SK-N-MC (cell line): ENCODE measurements around the gene MROH8.

Experiments used
- FOXP2 ChIP-seq: optimal IDR thresholded peaks from 2 replicates; pipeline ENCODE3; 2011; ENCODE audit warnings: mild to moderate bottlenecking, moderate library complexity; ENCODE audit not compliant: insufficient read depth; ENCODE audit errors: extremely low read length, control extremely low read depth
- POLR2AphosphoS5 ChIP-seq: IDR thresholded peaks from 2 replicates; pipeline ENCODE4 v1.6.1; 2012; ENCODE audit warnings: mild to moderate bottlenecking, low read depth, low read length, borderline replicate concordance

DNA sequence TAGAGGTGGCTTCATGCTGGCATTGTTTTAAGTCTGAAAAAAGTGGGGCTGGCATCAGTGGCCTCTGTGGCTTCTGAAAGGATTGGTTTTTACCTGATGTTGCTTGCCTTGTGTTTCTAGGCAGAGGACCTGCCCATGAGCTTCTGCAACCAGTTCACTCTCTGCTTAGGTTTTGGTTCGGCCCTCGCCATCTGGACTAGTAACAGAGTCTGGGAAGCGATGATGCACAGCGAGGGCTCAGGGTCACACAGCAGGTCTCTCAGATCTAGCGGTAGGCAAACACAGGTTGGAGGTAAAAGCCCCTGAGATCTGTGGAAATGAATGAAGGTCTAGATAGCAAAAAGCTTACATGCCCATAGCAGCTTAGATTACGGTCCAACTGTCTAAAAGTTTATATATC is 76.8 kb downstream of the MROH8 start:
- TF ChIP-seq FOXP2 (no peak), POLR2AphosphoS5 (no peak)
